DND-41 (cell line): ENCODE results near the gene KCNN3.

Experiments
- ATAC-seq: fragments of 200-7000 bp; cut with Tn5 transposase; 3 replicates; pipeline ENCODE4 v1.9.1; 2021; ENCODE audit warnings: low read depth; ENCODE audit not compliant: insufficient read depth
- DNase-seq: peaks from one replicate; pipeline ENCODE4 v3.0.0-alpha.2; 2020
- H2AFZ ChIP-seq: 2 replicates; pipeline ENCODE4 v1.6.0; 2012; ENCODE audit warnings: low read depth, low read length
- H3K27ac ChIP-seq: 2 replicates; pipeline ENCODE4 v1.5.1; 2012; ENCODE audit warnings: low read length, inconsistent platforms
- H3K27me3 ChIP-seq: fragments of 200-600 bp; sonication (generic); 2 replicates; pipeline ENCODE4 v1.6.0; 2012; ENCODE audit warnings: low read length, mild to moderate bottlenecking, inconsistent platforms; ENCODE audit not compliant: insufficient read depth, poor library complexity
- H3K36me3 ChIP-seq: 2 replicates; pipeline ENCODE4 v1.5.1; 2012; ENCODE audit warnings: low read length, inconsistent platforms; ENCODE audit not compliant: insufficient read depth
- H3K4me1 ChIP-seq: 2 replicates; pipeline ENCODE4 v1.5.1; 2012; ENCODE audit warnings: mild to moderate bottlenecking, low read length; ENCODE audit not compliant: insufficient read depth
- H3K4me2 ChIP-seq: 2 replicates; pipeline ENCODE4 v1.6.0; 2012; ENCODE audit warnings: mild to moderate bottlenecking, moderate library complexity, low read length, inconsistent platforms; ENCODE audit not compliant: insufficient read depth
- H3K4me3 ChIP-seq, 2 experiments: fragments of 200-600 bp in 1 of 2; shearing (Covaris generic) in 1 of 2; 2 replicates each; pipeline ENCODE4 v1.5.1; 2012 to 2016; ENCODE audit warnings: inconsistent platforms in 2 of 2, low read length in 2 of 2, mild to moderate bottlenecking in 2 of 2, low read depth in 1 of 2, moderate library complexity in 1 of 2
- H3K79me2 ChIP-seq: 2 replicates; pipeline ENCODE4 v1.6.0; 2012; ENCODE audit warnings: low read length, inconsistent platforms; ENCODE audit not compliant: insufficient read depth
- H3K9ac ChIP-seq: 2 replicates; pipeline ENCODE4 v1.6.0; 2012; ENCODE audit warnings: low read depth, mild to moderate bottlenecking, inconsistent platforms, low read length, moderate library complexity
- H3K9me3 ChIP-seq: 2 replicates; pipeline ENCODE4 v1.5.1; 2012; ENCODE audit warnings: low read length, moderate library complexity, mild to moderate bottlenecking, inconsistent platforms; ENCODE audit not compliant: insufficient read depth, severe bottlenecking
- H4K20me1 ChIP-seq: 2 replicates; pipeline ENCODE4 v1.6.0; 2012; ENCODE audit warnings: low read length; ENCODE audit not compliant: insufficient read depth
- CTCF ChIP-seq: IDR thresholded peaks from 2 replicates; pipeline ENCODE4 v1.5.1; 2012; ENCODE audit warnings: borderline replicate concordance, low read length, moderate library complexity, mild to moderate bottlenecking; ENCODE audit not compliant: poor library complexity, severe bottlenecking; ENCODE audit errors: extremely low read depth
- EZH2 ChIP-seq: IDR thresholded peaks from 3 replicates; pipeline ENCODE4 v1.6.1; 2012; ENCODE audit warnings: borderline replicate concordance, low read depth, mild to moderate bottlenecking, moderate library complexity, low read length, inconsistent platforms; ENCODE audit not compliant: severe bottlenecking

Gene KCNN3

GRCh38 chr1:154745286-154745731 lies 124.8 kb downstream of the KCNN3 start:
- H3K9ac ChIP-seq: no peak overlapping the region
- H3K4me3 ChIP-seq: no peak overlapping the region
- no peaks in the 10 kb centered on the region for H3K9me3 ChIP-seq
- H4K20me1 ChIP-seq: peaks cover 8% of the 10 kb centered on the region; the same call in 1 of the 2 replicates
- H3K27ac ChIP-seq: no peak overlapping the region
- no peak overlapping the region for H2AFZ ChIP-seq
- no peaks in the 10 kb centered on the region for H3K79me2 ChIP-seq
- no peak for TF ChIP-seq EZH2
- TF ChIP-seq CTCF: no peak
- peak; percentile 31; the same call in 2 of the 3 replicates for ATAC-seq
- DNase-seq: peak; percentile 51
- no peak overlapping the region for H3K4me2 ChIP-seq
- peaks cover 8% of the 10 kb centered on the region; the same call in 1 of the 2 replicates for H3K4me1 ChIP-seq
- H3K27me3 ChIP-seq: peaks cover 57% of the 10 kb centered on the region
- no peaks in the 10 kb centered on the region for H3K36me3 ChIP-seq

GRCh38 chr1:154744352-154745035 lies 125.6 kb downstream of the KCNN3 start:
- Histone ChIP-seq H3K9ac (no peak overlapping the region), H3K4me1 (peaks cover 8% of the 10 kb centered on the region; the same call in 1 of the 2 replicates), H3K4me2 (no peak overlapping the region), H2AFZ (no peak overlapping the region), H3K27me3 (peaks cover 53% of the 10 kb centered on the region), H3K36me3 (no peaks in the 10 kb centered on the region), H3K4me3 (no peak overlapping the region), H3K27ac (no peak overlapping the region), H4K20me1 (peaks cover 8% of the 10 kb centered on the region; the same call in 1 of the 2 replicates), H3K79me2 (no peaks in the 10 kb centered on the region), H3K9me3 (no peaks in the 10 kb centered on the region)
- DNase-seq (no peak), ATAC-seq (no peak)
- TF ChIP-seq CTCF: no peak
- no peak for TF ChIP-seq EZH2

GRCh38 chr1:154743526-154744036 lies 126.5 kb downstream of the KCNN3 start:
- no peak overlapping the region for H2AFZ ChIP-seq
- H3K27ac ChIP-seq: no peak overlapping the region
- H3K4me1 ChIP-seq: peaks cover 8% of the 10 kb centered on the region; the same call in 1 of the 2 replicates
- no peak for DNase-seq
- no peak overlapping the region for H3K4me3 ChIP-seq
- H3K9me3 ChIP-seq: no peaks in the 10 kb centered on the region
- no peak overlapping the region for H3K4me2 ChIP-seq
- H3K36me3 ChIP-seq: no peaks in the 10 kb centered on the region
- ATAC-seq: no peak
- no peaks in the 10 kb centered on the region for H3K79me2 ChIP-seq
- H3K9ac ChIP-seq: no peak overlapping the region
- H3K27me3 ChIP-seq: peaks cover 49% of the 10 kb centered on the region
- peaks cover 8% of the 10 kb centered on the region; the same call in 1 of the 2 replicates for H4K20me1 ChIP-seq
- no peak for TF ChIP-seq EZH2

GRCh38 chr1:154742606-154743005 lies 127.5 kb downstream of the KCNN3 start:
- Histone ChIP-seq H3K9me3 (no peaks in the 10 kb centered on the region), H3K4me2 (no peak overlapping the region), H3K27ac (no peak overlapping the region), H3K4me1 (peaks cover under 1% of the 10 kb centered on the region; the same call in 1 of the 2 replicates), H3K9ac (no peak overlapping the region), H4K20me1 (peaks cover 8% of the 10 kb centered on the region; the same call in 1 of the 2 replicates), H3K36me3 (no peaks in the 10 kb centered on the region), H3K27me3 (peaks cover 43% of the 10 kb centered on the region), H3K79me2 (no peaks in the 10 kb centered on the region), H3K4me3 (no peak overlapping the region), H2AFZ (no peak overlapping the region)
- TF ChIP-seq EZH2 (no peak), CTCF (no peak)
- DNase-seq (no peak), ATAC-seq (no peak)
